HepG2 (cell line): Measurements from ENCODE around the gene SPESP1. TPM values are rescaled to one million over a fixed set of nuclear protein-coding genes. Genes with fewer than 3 reads are reported as not detected.

Experiments used
- ADNP ChIP-seq: sonication (generic); formaldehyde crosslinking; IDR thresholded peaks from 2 replicates; pipeline ENCODE4 v1.4.0; 2020; ENCODE audit warnings: missing genetic modification reagents
- CBX2 ChIP-seq, 2 experiments: fragments of 200-600 bp in 1 of 2; sonication (generic); formaldehyde crosslinking in 1 of 2; IDR thresholded peaks; 2 replicates each; pipeline versions ENCODE4 v1.7.0 to v1.8.1; 2018 to 2022; ENCODE audit warnings: low read depth in 2 of 2, low read length in 1 of 2, mild to moderate bottlenecking in 1 of 2, missing genetic modification reagents in 1 of 2
- DMAP1 ChIP-seq: IDR thresholded peaks from 2 replicates; pipeline ENCODE4 v1.6.1; 2016
- ELF1 ChIP-seq: sonication (generic); formaldehyde crosslinking; IDR thresholded peaks from 2 replicates; pipeline ENCODE4 v1.4.0; 2020; ENCODE audit warnings: missing genetic modification reagents
- FOXO1 ChIP-seq: sonication (generic); formaldehyde crosslinking; IDR thresholded peaks from 2 replicates; pipeline ENCODE4 v1.4.0; 2020; ENCODE audit warnings: missing genetic modification reagents
- GLMP ChIP-seq: sonication (generic); formaldehyde crosslinking; IDR thresholded peaks from 2 replicates; pipeline ENCODE4 v1.9.0; 2021; ENCODE audit warnings: missing genetic modification reagents, mild to moderate bottlenecking, borderline replicate concordance
- HOXD1 ChIP-seq: sonication (generic); formaldehyde crosslinking; IDR thresholded peaks from 2 replicates; pipeline ENCODE4 v1.5.0; 2020; ENCODE audit warnings: missing genetic modification reagents
- KDM4B ChIP-seq: sonication (generic); formaldehyde crosslinking; IDR thresholded peaks from 2 replicates; pipeline ENCODE4 v1.4.0; 2020; ENCODE audit warnings: missing genetic modification reagents
- KLF15 ChIP-seq: sonication (generic); formaldehyde crosslinking; IDR thresholded peaks from 2 replicates; pipeline ENCODE4 v1.8.1; 2023; ENCODE audit warnings: borderline replicate concordance, mild to moderate bottlenecking, inconsistent platforms, missing genetic modification reagents, mixed read lengths
- MIER3 ChIP-seq: IDR thresholded peaks from 2 replicates; pipeline ENCODE4 v1.6.1; 2016; ENCODE audit warnings: missing compliant biosample characterization, borderline replicate concordance
- NFYB ChIP-seq: sonication (generic); formaldehyde crosslinking; IDR thresholded peaks from 2 replicates; pipeline ENCODE4 v1.4.0; 2020; ENCODE audit warnings: missing genetic modification reagents
- RARA ChIP-seq: IDR thresholded peaks from 2 replicates; pipeline ENCODE4 v1.6.1; 2016; ENCODE audit warnings: missing genetic modification reagents, missing compliant biosample characterization
- RXRA ChIP-seq: sonication (generic); formaldehyde crosslinking; IDR thresholded peaks from 2 replicates; pipeline ENCODE4 v1.5.1; 2020; ENCODE audit warnings: missing genetic modification reagents
- SIN3B ChIP-seq: fragments of 150-350 bp; IDR thresholded peaks from 2 replicates; pipeline ENCODE4 v1.6.1; 2014; ENCODE audit warnings: low read length
- SSRP1 ChIP-seq: IDR thresholded peaks from 2 replicates; pipeline ENCODE4 v1.6.1; 2016; ENCODE audit warnings: control low read depth
- TBL1XR1 ChIP-seq: fragments of 150-350 bp; IDR thresholded peaks from 2 replicates; pipeline ENCODE4 v1.6.1; 2014; ENCODE audit warnings: borderline replicate concordance, low read length; ENCODE audit not compliant: partially characterized antibody
- TMF1 ChIP-seq: sonication (generic); formaldehyde crosslinking; IDR thresholded peaks from 2 replicates; pipeline ENCODE4 v1.8.1; 2022; ENCODE audit warnings: low read depth, missing genetic modification reagents
- XBP1 ChIP-seq: sonication (generic); formaldehyde crosslinking; IDR thresholded peaks from 2 replicates; pipeline ENCODE4 v1.5.0; 2020; ENCODE audit warnings: missing genetic modification reagents
- ZC3H4 ChIP-seq: sonication (generic); formaldehyde crosslinking; IDR thresholded peaks from 2 replicates; pipeline ENCODE4 v1.4.0; 2020; ENCODE audit warnings: missing genetic modification reagents, borderline replicate concordance
- ZFP36L2 ChIP-seq: sonication (generic); formaldehyde crosslinking; IDR thresholded peaks from 2 replicates; pipeline ENCODE4 v1.4.0; 2020; ENCODE audit warnings: missing genetic modification reagents
- ZFP41 ChIP-seq: sonication (generic); formaldehyde crosslinking; IDR thresholded peaks from 2 replicates; pipeline ENCODE4 v1.4.0; 2020; ENCODE audit warnings: mild to moderate bottlenecking, missing genetic modification reagents, borderline replicate concordance
- ZNF460 ChIP-seq: sonication (generic); formaldehyde crosslinking; IDR thresholded peaks from 2 replicates; pipeline ENCODE4 v1.5.1; 2020; ENCODE audit warnings: missing genetic modification reagents, mild to moderate bottlenecking, borderline replicate concordance
- ZNF616 ChIP-seq: sonication (generic); formaldehyde crosslinking; IDR thresholded peaks from 2 replicates; pipeline ENCODE4 v1.5.0; 2020; ENCODE audit warnings: low read depth, mild to moderate bottlenecking, missing genetic modification reagents
- ZNF713 ChIP-seq: sonication (generic); formaldehyde crosslinking; IDR thresholded peaks from 2 replicates; pipeline ENCODE4 v1.4.0; 2020; ENCODE audit warnings: mild to moderate bottlenecking, missing genetic modification reagents
- ZNF737 ChIP-seq: sonication (generic); formaldehyde crosslinking; IDR thresholded peaks from 2 replicates; pipeline ENCODE4 v1.5.0; 2020; ENCODE audit warnings: missing genetic modification reagents, mild to moderate bottlenecking, borderline replicate concordance
- ZNF776 ChIP-seq: sonication (generic); formaldehyde crosslinking; IDR thresholded peaks from 2 replicates; pipeline ENCODE4 v1.4.0; 2020; ENCODE audit warnings: mild to moderate bottlenecking, missing genetic modification reagents
- polyA plus RNA-seq, 8 experiments: library from polyadenylated mRNA; depleted of rRNA in 3 of 8; stranded (reverse) in 7 of 8; unstranded in 1 of 8; fragments of >200 nt; fragmentation: Illumina TruSeq in 4 of 8; extraction: Trizol in 4 of 8; gene quantifications; 2 replicates each; pipeline versions ENCODE4 v1.2.1 to v1.2.3, GENCODE V29; 2011 to 2016; ENCODE audit warnings: low read depth in 4 of 8, missing spikeins in 1 of 8, mixed read lengths in 1 of 8; ENCODE audit not compliant: insufficient read depth in 1 of 8
- total RNA-seq, 5 experiments: library from RNA; depleted of rRNA; stranded (reverse); fragments of >200 nt; fragmentation: Illumina TruSeq; extraction: Trizol; gene quantifications; 2 replicates each; pipeline ENCODE4 v1.2.3, GENCODE V29; 2016; ENCODE audit warnings: low read depth in 1 of 5
- TF ChIP-seq, protein P1 (sequence below): sonication (generic); formaldehyde crosslinking; IDR thresholded peaks from 2 replicates; pipeline ENCODE4 v1.5.0; 2020; ENCODE audit warnings: missing genetic modification reagents, mild to moderate bottlenecking, borderline replicate concordance
- TF ChIP-seq, protein P2 (sequence below): sonication (generic); formaldehyde crosslinking; IDR thresholded peaks from 2 replicates; pipeline ENCODE4 v1.5.0; 2020; ENCODE audit warnings: mild to moderate bottlenecking, low read depth, missing genetic modification reagents, borderline replicate concordance
- TF ChIP-seq, protein P3 (sequence below): sonication (generic); formaldehyde crosslinking; IDR thresholded peaks from 2 replicates; pipeline ENCODE4 v1.4.0; 2020; ENCODE audit warnings: mild to moderate bottlenecking, low read depth, missing genetic modification reagents
- TF ChIP-seq, protein P4 (sequence below): sonication (generic); formaldehyde crosslinking; IDR thresholded peaks from 2 replicates; pipeline ENCODE4 v1.5.1; 2020; ENCODE audit warnings: missing genetic modification reagents, mild to moderate bottlenecking, borderline replicate concordance

Gene SPESP1
- total and polyA plus RNA-seq, 2 of the 13 experiments (the other 11 are each of a cell fraction or from before 2014, with no cell fraction given), result not detected

- no peak for TF ChIP-seq TMF1 (CRISPR knock-in tag)
- TF ChIP-seq KDM4B, result no peak
- no peak for TF ChIP-seq ZC3H4 (CRISPR knock-in tag)
- TF ChIP-seq, protein P1, sequence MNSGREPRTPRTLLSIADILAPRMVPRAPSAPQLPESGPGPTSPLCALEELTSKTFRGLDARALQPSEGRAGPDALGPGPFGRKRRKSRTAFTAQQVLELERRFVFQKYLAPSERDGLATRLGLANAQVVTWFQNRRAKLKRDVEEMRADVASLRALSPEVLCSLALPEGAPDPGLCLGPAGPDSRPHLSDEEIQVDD (CRISPR knock-in tag), result no peak
- peak; percentile 37; the same call in 1 of the 2 replicates for TF ChIP-seq SIN3B
- TF ChIP-seq XBP1 (CRISPR knock-in tag), result no peak
- TF ChIP-seq, protein P2, sequence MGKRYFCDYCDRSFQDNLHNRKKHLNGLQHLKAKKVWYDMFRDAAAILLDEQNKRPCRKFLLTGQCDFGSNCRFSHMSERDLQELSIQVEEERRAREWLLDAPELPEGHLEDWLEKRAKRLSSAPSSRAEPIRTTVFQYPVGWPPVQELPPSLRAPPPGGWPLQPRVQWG (CRISPR knock-in tag), result no peak
- TF ChIP-seq FOXO1 (CRISPR knock-in tag), result no peak
- no peak for TF ChIP-seq KLF15 (CRISPR knock-in tag)
- TF ChIP-seq ELF1 (CRISPR knock-in tag), result no peak
- no peak for TF ChIP-seq ADNP (CRISPR knock-in tag)
- TF ChIP-seq ZNF713 (CRISPR knock-in tag), result no peak
- no peak for TF ChIP-seq ZFP41
- no peak for TF ChIP-seq SSRP1
- TF ChIP-seq HOXD1, result no peak
- TF ChIP-seq RXRA (CRISPR knock-in tag), result no peak
- TF ChIP-seq RARA (CRISPR knock-in tag), result no peak
- TF ChIP-seq GLMP, result no peak
- TF ChIP-seq, protein P3, sequence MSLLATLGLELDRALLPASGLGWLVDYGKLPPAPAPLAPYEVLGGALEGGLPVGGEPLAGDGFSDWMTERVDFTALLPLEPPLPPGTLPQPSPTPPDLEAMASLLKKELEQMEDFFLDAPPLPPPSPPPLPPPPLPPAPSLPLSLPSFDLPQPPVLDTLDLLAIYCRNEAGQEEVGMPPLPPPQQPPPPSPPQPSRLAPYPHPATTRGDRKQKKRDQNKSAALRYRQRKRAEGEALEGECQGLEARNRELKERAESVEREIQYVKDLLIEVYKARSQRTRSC (CRISPR knock-in tag), result no peak
- no peak for TF ChIP-seq DMAP1 (CRISPR knock-in tag)
- no peak for TF ChIP-seq CBX2 (IDR thresholded peaks at IDR 0.05; ENCODE audit: low read depth, low read length)
- no peak for TF ChIP-seq CBX2 (CRISPR knock-in tag; IDR thresholded peaks at IDR 0.05; ENCODE audit: low read depth)
- TF ChIP-seq NFYB (CRISPR knock-in tag), result no peak
- TF ChIP-seq MIER3 (CRISPR knock-in tag), result no peak
- TF ChIP-seq ZNF776 (CRISPR knock-in tag), result no peak
- TF ChIP-seq ZNF737, result no peak
- TF ChIP-seq TBL1XR1, result no peak
- no peak for TF ChIP-seq ZFP36L2 (CRISPR knock-in tag)
- TF ChIP-seq ZNF460 (CRISPR knock-in tag), result no peak
- TF ChIP-seq ZNF616, result no peak
- TF ChIP-seq, protein P4, sequence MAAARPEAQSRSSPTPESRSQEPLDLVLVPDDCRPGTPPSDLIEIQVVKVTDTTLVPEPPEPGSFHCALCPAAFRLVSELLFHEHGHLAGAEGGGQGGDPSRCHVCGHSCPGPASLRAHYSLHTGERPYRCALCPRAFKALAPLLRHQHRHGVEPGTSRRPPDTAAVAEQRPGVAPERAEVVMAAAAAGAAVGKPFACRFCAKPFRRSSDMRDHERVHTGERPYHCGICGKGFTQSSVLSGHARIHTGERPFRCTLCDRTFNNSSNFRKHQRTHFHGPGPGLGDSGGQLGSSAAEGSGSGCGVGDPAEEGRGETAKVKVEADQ (CRISPR knock-in tag), result no peak
Observed at GRCh38 chr15:68924866-68925560, 5.3 kb upstream of the SPESP1 start (continued).
